Esophagus muscularis mucosa (tissue), 4 donors: ENCODE data around the gene STRBP. TPM values are rescaled to one million over a fixed set of nuclear protein-coding genes. Genes with fewer than 3 reads are reported as not detected.

Source experiments
- DNase-seq: peaks from one replicate; pipeline ENCODE4 v3.0.0-alpha.2; 2017; ENCODE audit errors: extremely low spot score
- H3K27ac ChIP-seq, 4 donors: fragments of 200-600 bp; sonication (generic); replicated peaks in 1 of 4; 1 replicate in 3 of 4; 2 replicates in 1 of 4; pipeline ENCODE4 v1.5.1; 2016 to 2019; ENCODE audit warnings: mild to moderate bottlenecking in 1 of 4
- H3K27me3 ChIP-seq, 4 donors: fragments of 200-600 bp; sonication (generic); one replicate each; pipeline versions ENCODE4 v1.5.1 to v1.6.0; 2016 to 2019
- H3K36me3 ChIP-seq, 4 donors: fragments of 200-600 bp; sonication (generic); one replicate each; pipeline ENCODE4 v1.5.1; 2016 to 2019
- H3K4me1 ChIP-seq, 4 donors: fragments of 200-600 bp; sonication (generic); one replicate each; pipeline ENCODE4 v1.5.1; 2016 to 2019
- H3K4me3 ChIP-seq, 4 donors: fragments of 200-600 bp; sonication (generic); 1 replicate in 2 of 4; 2 replicates in 2 of 4; pipeline ENCODE4 v1.5.1; 2016 to 2019; ENCODE audit warnings: mild to moderate bottlenecking in 4 of 4, moderate library complexity in 1 of 4
- H3K9me3 ChIP-seq, 4 donors: fragments of 200-600 bp; sonication (generic); 1 replicate in 3 of 4; 2 replicates in 1 of 4; pipeline ENCODE4 v1.5.1; 2016 to 2019
- CTCF ChIP-seq, 3 experiments: fragments of 200-600 bp in 2 of 3; fragments of 450-650 bp in 1 of 3; sonication (generic) in 2 of 3; IDR thresholded peaks; one replicate each; pipeline ENCODE4 v1.5.1; 2017 to 2019; ENCODE audit warnings: antibody characterized with exemption in 3 of 3, mild to moderate bottlenecking in 2 of 3, moderate library complexity in 1 of 3
- EP300 ChIP-seq: sonication (generic); formaldehyde crosslinking; IDR thresholded peaks from one replicate; pipeline ENCODE4 v1.6.1; 2017; ENCODE audit warnings: antibody characterized with exemption
- POLR2A ChIP-seq: fragments of 450-650 bp; IDR thresholded peaks from one replicate; pipeline ENCODE4 v1.6.1; 2017; ENCODE audit warnings: antibody characterized with exemption, moderate library complexity, mild to moderate bottlenecking, low read depth
- POLR2AphosphoS5 ChIP-seq, 2 donors: sonication (generic); formaldehyde crosslinking; IDR thresholded peaks; one replicate each; pipeline ENCODE4 v1.6.1; 2017; ENCODE audit warnings: antibody characterized with exemption in 2 of 2
- WGBS: methylation state at CpG from one replicate; pipeline ENCODE4 v1.1.5; 2018; 5-methylcytosine and 5-hydroxymethylcytosine counted together
- intact Hi-C: fragments of 100-400 bp; cut with DNase I; formaldehyde crosslinking; loops from one replicate; pipeline ENCODE4 v1.15.1; 2023
- total RNA-seq, 4 donors: library from RNA; depleted of rRNA; stranded (reverse); fragments of >200 nt; gene quantifications; one replicate each; pipeline versions ENCODE4 v1.1.0 to v1.2.1, GENCODE V29; 2016

STRBP gene
- total RNA-seq, 4 donors from 2014 or later: 11.2 to 20.6 (median 14.5) TPM

- intact Hi-C loops: no loop called here
- TF ChIP-seq EP300 (no peak), POLR2AphosphoS5 (IDR thresholded peaks at IDR 0.05) (no peak), POLR2A (no peak), CTCF (IDR thresholded peaks at IDR 0.05) (no peak)
- Histone ChIP-seq H3K4me3 (no peak overlapping the region), H3K4me1 (no peaks in the 10 kb centered on the region), H3K27ac (no peak overlapping the region), H3K27me3 (no peaks in the 10 kb centered on the region), H3K9me3 (peaks cover 0 to 4% (median 0%) of the 10 kb centered on the region in 4 donors), H3K36me3 (peaks cover 0 to 14% (median 6%) of the 10 kb centered on the region in 4 donors)
- 43% methylated on average over 1 of the region's 1 CpG for WGBS
- DNase-seq: no peak
Measured at GRCh38 chr9:123149067-123149466, 119.3 kb downstream of the STRBP start.

GRCh38 chr9:123138163-123138562, 130.2 kb downstream of the STRBP start:
- H3K27ac ChIP-seq: no peak overlapping the region
- 37% methylated on average over 2 of the region's 2 CpGs for WGBS
- no peaks in the 10 kb centered on the region for H3K9me3 ChIP-seq
- no peak for TF ChIP-seq POLR2A
- no peak for TF ChIP-seq CTCF (IDR thresholded peaks at IDR 0.05)
- TF ChIP-seq EP300: no peak
- TF ChIP-seq POLR2AphosphoS5 (IDR thresholded peaks at IDR 0.05): no peak
- intact Hi-C loops: no loop called here
- H3K36me3 ChIP-seq: peaks cover 0 to 18% (median 1%) of the 10 kb centered on the region in 4 donors
- no peaks in the 10 kb centered on the region for H3K27me3 ChIP-seq
- H3K4me1 ChIP-seq: peaks cover 0 to 13% (median 2%) of the 10 kb centered on the region in 4 donors
- no peak overlapping the region for H3K4me3 ChIP-seq
- no peak for DNase-seq

GRCh38 chr9:123135430-123135829, 133.0 kb downstream of the STRBP start:
- Histone ChIP-seq H3K27me3 (no peaks in the 10 kb centered on the region), H3K27ac (no peak overlapping the region), H3K36me3 (peaks cover 0 to 24% (median 9%) of the 10 kb centered on the region in 4 donors), H3K4me1 (peaks cover 0 to 7% (median 0%) of the 10 kb centered on the region in 4 donors), H3K9me3 (no peaks in the 10 kb centered on the region), H3K4me3 (no peak overlapping the region)
- DNase-seq: no peak
- 94% methylated on average over 5 of the region's 5 CpGs for WGBS
- no peak for TF ChIP-seq POLR2A
- no peak for TF ChIP-seq EP300
- TF ChIP-seq CTCF (IDR thresholded peaks at IDR 0.05): no peak
- TF ChIP-seq POLR2AphosphoS5 (IDR thresholded peaks at IDR 0.05): no peak
- intact Hi-C loops: no loop called here

- H3K9me3 ChIP-seq: no peaks in the 10 kb centered on the region
- H3K4me1 ChIP-seq: no peaks in the 10 kb centered on the region
- no peaks in the 10 kb centered on the region for H3K27me3 ChIP-seq
- WGBS: 91% methylated on average over 6 of the region's 6 CpGs
- H3K27ac ChIP-seq: no peak overlapping the region
- TF ChIP-seq POLR2A (no peak), POLR2AphosphoS5 (IDR thresholded peaks at IDR 0.05) (no peak), EP300 (no peak), CTCF (IDR thresholded peaks at IDR 0.05) (no peak)
- intact Hi-C loops: no loop called here
- no peak for DNase-seq
- H3K36me3 ChIP-seq: peaks cover 0 to 29% (median 13%) of the 10 kb centered on the region in 4 donors
- no peak overlapping the region for H3K4me3 ChIP-seq
Measured at GRCh38 chr9:123132696-123133095, 135.7 kb downstream of the STRBP start.

- DNase-seq: no peak
- TF ChIP-seq CTCF (IDR thresholded peaks at IDR 0.05) (no peak), POLR2AphosphoS5 (IDR thresholded peaks at IDR 0.05) (no peak), POLR2A (no peak), EP300 (no peak)
Measured at GRCh38 chr9:123131993-123132392, 136.4 kb downstream of the STRBP start.

More at GRCh38 chr9:123131993-123132392, 136.4 kb downstream of the STRBP start:
- peaks cover 0 to 36% (median 16%) of the 10 kb centered on the region in 4 donors for H3K36me3 ChIP-seq
- no peaks in the 10 kb centered on the region for H3K9me3 ChIP-seq
- H3K27me3 ChIP-seq: no peaks in the 10 kb centered on the region
- no peak overlapping the region for H3K4me3 ChIP-seq
- intact Hi-C loops: no loop called here
- no peak overlapping the region for H3K27ac ChIP-seq
- no peaks in the 10 kb centered on the region for H3K4me1 ChIP-seq
